Fibroblast of lung (primary cell): ENCODE results near the gene COCH.

ENCODE experiments used
- EZH2 ChIP-seq: IDR thresholded peaks from 2 replicates; pipeline ENCODE4 v1.5.1; 2012; ENCODE audit warnings: low read length, control low read depth, mild to moderate bottlenecking; ENCODE audit errors: missing control alignments
- TF ChIP-seq, protein P1 (sequence below), 2 donors: IDR thresholded peaks in 1 of 2; conservative IDR thresholded peaks in 1 of 2; 1 replicate in 1 of 2; 2 replicates in 1 of 2; pipeline ENCODE4 v1.5.1; 2011 to 2012; ENCODE audit warnings: low read length in 2 of 2, control low read depth in 1 of 2, inconsistent platforms in 1 of 2, low read depth in 1 of 2, mild to moderate bottlenecking in 1 of 2

DNA sequence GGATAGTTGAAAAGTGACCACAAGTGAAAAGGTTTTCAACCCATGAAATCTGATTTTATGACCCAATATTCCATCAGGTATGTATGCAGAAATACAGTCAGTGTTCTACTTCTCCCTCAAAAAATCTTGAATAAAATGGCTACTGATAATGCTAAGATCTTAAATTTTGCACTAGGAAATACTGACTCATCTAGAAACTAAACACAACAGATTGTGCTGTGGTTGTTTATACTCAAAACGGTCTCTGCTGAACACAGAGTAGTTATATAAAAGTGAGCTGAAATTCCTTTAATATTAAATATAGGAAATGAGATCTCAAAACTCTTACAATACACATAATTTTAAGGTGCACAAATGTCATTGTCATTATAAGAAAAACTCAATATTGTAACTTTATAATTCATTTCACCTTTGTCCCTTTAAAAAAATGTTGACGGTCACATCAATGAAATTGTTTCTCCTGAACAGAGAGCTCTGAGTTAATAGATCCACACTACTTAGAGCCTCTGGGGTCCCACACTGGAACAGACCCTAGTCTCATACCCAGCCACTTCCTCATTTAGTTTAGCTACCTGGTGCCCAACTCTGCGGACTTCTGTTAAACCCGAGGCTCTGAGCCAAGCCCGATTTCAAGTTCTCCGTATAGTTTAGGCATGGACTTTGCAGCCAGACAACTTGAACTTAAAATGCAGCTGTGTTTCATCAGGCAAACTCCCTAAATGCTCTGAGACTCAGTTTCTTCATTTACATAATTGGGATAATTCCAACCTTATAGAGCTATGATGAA, 9.3 kb downstream of the COCH start:
- TF ChIP-seq, protein P1, sequence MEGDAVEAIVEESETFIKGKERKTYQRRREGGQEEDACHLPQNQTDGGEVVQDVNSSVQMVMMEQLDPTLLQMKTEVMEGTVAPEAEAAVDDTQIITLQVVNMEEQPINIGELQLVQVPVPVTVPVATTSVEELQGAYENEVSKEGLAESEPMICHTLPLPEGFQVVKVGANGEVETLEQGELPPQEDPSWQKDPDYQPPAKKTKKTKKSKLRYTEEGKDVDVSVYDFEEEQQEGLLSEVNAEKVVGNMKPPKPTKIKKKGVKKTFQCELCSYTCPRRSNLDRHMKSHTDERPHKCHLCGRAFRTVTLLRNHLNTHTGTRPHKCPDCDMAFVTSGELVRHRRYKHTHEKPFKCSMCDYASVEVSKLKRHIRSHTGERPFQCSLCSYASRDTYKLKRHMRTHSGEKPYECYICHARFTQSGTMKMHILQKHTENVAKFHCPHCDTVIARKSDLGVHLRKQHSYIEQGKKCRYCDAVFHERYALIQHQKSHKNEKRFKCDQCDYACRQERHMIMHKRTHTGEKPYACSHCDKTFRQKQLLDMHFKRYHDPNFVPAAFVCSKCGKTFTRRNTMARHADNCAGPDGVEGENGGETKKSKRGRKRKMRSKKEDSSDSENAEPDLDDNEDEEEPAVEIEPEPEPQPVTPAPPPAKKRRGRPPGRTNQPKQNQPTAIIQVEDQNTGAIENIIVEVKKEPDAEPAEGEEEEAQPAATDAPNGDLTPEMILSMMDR (conservative IDR thresholded peaks at IDR 0.05 in 1 of 2, IDR thresholded peaks at IDR 0.05 in 1 of 2; ENCODE audit: low read depth in 1 of 2, low read length in 2 of 2), result no peak
- no peak for TF ChIP-seq EZH2
